ENCODE data around the gene STK33.

DNA sequence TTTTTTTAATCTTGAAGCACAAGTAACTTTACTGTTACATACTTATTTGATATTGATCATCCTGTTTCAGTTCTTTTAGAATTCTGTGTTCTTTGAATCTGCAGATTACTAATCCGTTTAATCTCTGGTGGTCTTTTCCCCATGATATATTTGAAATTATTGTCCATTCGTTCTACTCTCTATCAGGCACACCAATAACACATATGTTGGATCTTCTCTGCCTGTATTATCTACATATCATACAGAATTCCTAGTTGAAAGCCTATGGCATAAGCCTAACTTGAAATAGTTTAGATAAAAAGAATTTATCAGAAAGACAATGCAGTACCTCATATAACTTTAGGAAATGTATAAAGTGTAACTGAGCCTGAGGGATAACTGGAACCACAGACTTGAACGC is 32.6 kb downstream of the STK33 start:
- TF ChIP-seq, protein P1, sequence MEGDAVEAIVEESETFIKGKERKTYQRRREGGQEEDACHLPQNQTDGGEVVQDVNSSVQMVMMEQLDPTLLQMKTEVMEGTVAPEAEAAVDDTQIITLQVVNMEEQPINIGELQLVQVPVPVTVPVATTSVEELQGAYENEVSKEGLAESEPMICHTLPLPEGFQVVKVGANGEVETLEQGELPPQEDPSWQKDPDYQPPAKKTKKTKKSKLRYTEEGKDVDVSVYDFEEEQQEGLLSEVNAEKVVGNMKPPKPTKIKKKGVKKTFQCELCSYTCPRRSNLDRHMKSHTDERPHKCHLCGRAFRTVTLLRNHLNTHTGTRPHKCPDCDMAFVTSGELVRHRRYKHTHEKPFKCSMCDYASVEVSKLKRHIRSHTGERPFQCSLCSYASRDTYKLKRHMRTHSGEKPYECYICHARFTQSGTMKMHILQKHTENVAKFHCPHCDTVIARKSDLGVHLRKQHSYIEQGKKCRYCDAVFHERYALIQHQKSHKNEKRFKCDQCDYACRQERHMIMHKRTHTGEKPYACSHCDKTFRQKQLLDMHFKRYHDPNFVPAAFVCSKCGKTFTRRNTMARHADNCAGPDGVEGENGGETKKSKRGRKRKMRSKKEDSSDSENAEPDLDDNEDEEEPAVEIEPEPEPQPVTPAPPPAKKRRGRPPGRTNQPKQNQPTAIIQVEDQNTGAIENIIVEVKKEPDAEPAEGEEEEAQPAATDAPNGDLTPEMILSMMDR (IDR thresholded peaks at IDR 0.05): no peak
- TF ChIP-seq POLR2AphosphoS5 (IDR thresholded peaks at IDR 0.05; ENCODE audit: insufficient read depth in 1 of 2, low read depth in 1 of 2) (no peak), POLR2A (IDR thresholded peaks at IDR 0.05) (no peak)

Data from vagina (tissue), 2 donors.